K562 (cell line): ENCODE measurements around the gene MBD3. TPM values are rescaled to one million over a fixed set of nuclear protein-coding genes. Genes with fewer than 3 reads are reported as not detected.

Source experiments
- ATAC-seq: fragments of 200-7000 bp; cut with Tn5 transposase; 3 replicates; pipeline ENCODE4 v1.9.1; 2020; ENCODE audit warnings: moderate library complexity
- BruUV-seq: library from RNA; stranded (reverse); fragments of 400-500 nt; replicated peaks from 2 replicates; lab custom pipeline; 2021; lab: Mats Ljungman, UMichigan
- CTCF ChIA-PET: fragments of 300-600 bp; formaldehyde crosslinking; extraction: SDS; loops from one replicate; lab custom pipeline; 2021; ENCODE audit warnings: low intra/inter-chr PET ratio; lab: Yijun Ruan, JAX
- POLR2A ChIA-PET: fragments of 300-600, 350-650 bp; sonication (Branson Sonifier 250); formaldehyde crosslinking; extraction: SDS; loops from one replicate; lab custom pipeline; 2021; ENCODE audit warnings: antibody characterized with exemption, inconsistent platforms; lab: Yijun Ruan, JAX
- DNase-seq, 4 experiments: peaks; one replicate each; pipeline versions ENCODE4 v3.0.0 to v3.0.0-alpha.2; 2011 to 2018; ENCODE audit warnings: low spot score in 3 of 4, mixed read lengths in 3 of 4; ENCODE audit errors: extremely low read depth in 1 of 4
- FAIRE-seq: peaks from 2 replicates; lab custom pipeline; 2011; peaks lifted over from hg19 to GRCh38; lab: Jason Lieb, UNC
- H2AFZ ChIP-seq: 2 replicates; pipeline ENCODE4 v1.6.0; 2011; ENCODE audit warnings: low read depth, low read length, control low read depth, inconsistent platforms
- H3K27ac ChIP-seq: fragments of 200-600 bp; 3 replicates; pipeline ENCODE4 v1.8.0; 2011; ENCODE audit warnings: low read depth, mild to moderate bottlenecking, control low read depth, inconsistent platforms, low read length, moderate library complexity, mixed read lengths; ENCODE audit errors: extremely low read depth
- H3K27me3 ChIP-seq, 2 experiments: fragments of 300-600 bp in 1 of 2; 2 replicates in 1 of 2; 3 replicates in 1 of 2; pipeline versions ENCODE4 v1.6.0 to v1.8.0; 2011; ENCODE audit warnings: inconsistent platforms in 2 of 2, low read length in 2 of 2, mild to moderate bottlenecking in 1 of 2, mixed read lengths in 1 of 2, moderate library complexity in 1 of 2; ENCODE audit not compliant: control insufficient read depth in 2 of 2, insufficient read depth in 2 of 2
- H3K36me3 ChIP-seq: fragments of 300-600 bp; 3 replicates; pipeline ENCODE4 v1.8.0; 2011; ENCODE audit warnings: mild to moderate bottlenecking, low read length, inconsistent platforms; ENCODE audit not compliant: control insufficient read depth, insufficient read depth
- H3K4me1 ChIP-seq, 2 experiments: fragments of 200-600 bp in 1 of 2; replicated peaks in 1 of 2; 2 replicates in 1 of 2; 3 replicates in 1 of 2; pipeline versions ENCODE4 v1.5.1 to v1.8.0; 2011; ENCODE audit warnings: inconsistent platforms in 2 of 2, low read length in 2 of 2, mild to moderate bottlenecking in 1 of 2, mixed read lengths in 1 of 2, moderate library complexity in 1 of 2; ENCODE audit not compliant: control insufficient read depth in 2 of 2, insufficient read depth in 2 of 2
- H3K4me2 ChIP-seq: 2 replicates; pipeline ENCODE4 v1.6.1; 2011; ENCODE audit warnings: low read length, control low read depth, inconsistent platforms, mixed read lengths; ENCODE audit not compliant: insufficient read depth
- H3K4me3 ChIP-seq: fragments of 200-600 bp; sonication (generic), shearing (Covaris generic); 2 replicates; pipeline ENCODE4 v1.5.1; 2016; ENCODE audit warnings: control low read depth, inconsistent platforms
- H3K79me2 ChIP-seq: fragments of 200-600 bp; 3 replicates; pipeline ENCODE4 v1.8.0; 2011; ENCODE audit warnings: low read length, inconsistent platforms; ENCODE audit not compliant: control insufficient read depth, insufficient read depth
- H3K9ac ChIP-seq, 2 experiments: 2 replicates each; pipeline versions ENCODE4 v1.6.0 to v1.6.1; 2011; ENCODE audit warnings: low read depth in 2 of 2, low read length in 2 of 2, control low read depth in 1 of 2, inconsistent platforms in 1 of 2, mild to moderate bottlenecking in 1 of 2, mixed read lengths in 1 of 2; ENCODE audit not compliant: insufficient read depth in 1 of 2
- H3K9me1 ChIP-seq: one replicate; pipeline ENCODE4 v1.6.0; 2011; ENCODE audit warnings: inconsistent platforms, mild to moderate bottlenecking, low read length, moderate library complexity; ENCODE audit not compliant: control insufficient read depth, insufficient read depth
- H3K9me3 ChIP-seq: replicated peaks from 2 replicates; pipeline ENCODE4 v1.5.1; 2011; ENCODE audit warnings: low read depth, low read length, inconsistent platforms; ENCODE audit not compliant: control insufficient read depth, insufficient read depth
- H4K20me1 ChIP-seq: replicated peaks from 2 replicates; pipeline ENCODE4 v1.6.1; 2011; ENCODE audit warnings: low read length, inconsistent platforms, mixed read lengths; ENCODE audit not compliant: control insufficient read depth, insufficient read depth
- BCL6 ChIP-seq: fragments of 250-450 bp; sonication (Bioruptor Pico); IDR thresholded peaks from 2 replicates; pipeline ENCODE4 v1.4.0; 2020
- CAMTA2 ChIP-seq: fragments of 250-450 bp; sonication (Bioruptor Pico); conservative IDR thresholded peaks from 2 replicates; pipeline ENCODE4 v1.5.1; 2022
- CBX3 ChIP-seq, 2 experiments: IDR thresholded peaks; 1 replicate in 1 of 2; 2 replicates in 1 of 2; pipeline ENCODE4 v1.6.1; 2012; ENCODE audit warnings: inconsistent platforms in 2 of 2, low read length in 2 of 2, borderline replicate concordance in 1 of 2, control low read depth in 1 of 2
- CHD4 ChIP-seq: fragments of 200-600 bp; sonication (generic); IDR thresholded peaks from 3 replicates; pipeline ENCODE4 v1.6.1; 2012; ENCODE audit warnings: low read depth, mild to moderate bottlenecking, mixed read lengths, low read length, inconsistent platforms; ENCODE audit not compliant: insufficient read depth, insufficient replicate concordance, poor library complexity, severe bottlenecking
- ETV1 ChIP-seq: fragments of 450-650 bp; conservative IDR thresholded peaks from 2 replicates; pipeline ENCODE4 v1.6.1; 2016; ENCODE audit warnings: missing genetic modification characterization, control low read depth, low read depth, missing compliant biosample characterization
- POLR2G ChIP-seq: fragments of 200-400 bp; formaldehyde crosslinking; IDR thresholded peaks from 2 replicates; pipeline ENCODE4 v1.6.1; 2017; ENCODE audit warnings: low read depth, mild to moderate bottlenecking, antibody characterized with exemption, low read length, moderate library complexity
- SNRNP70 ChIP-seq: fragments of 200-400 bp; formaldehyde crosslinking; optimal IDR thresholded peaks from 2 replicates; pipeline ENCODE3; 2017; ENCODE audit warnings: low read depth, low read length
- TCF3 ChIP-seq: sonication (generic); formaldehyde crosslinking; IDR thresholded peaks from 2 replicates; pipeline ENCODE4 v1.4.0; 2020; ENCODE audit warnings: mild to moderate bottlenecking, missing genetic modification reagents
- ZFX ChIP-seq: sonication (generic); formaldehyde crosslinking; IDR thresholded peaks from 2 replicates; pipeline ENCODE4 v1.8.0; 2022; ENCODE audit warnings: mild to moderate bottlenecking, missing genetic modification reagents, moderate library complexity
- ZNF41 ChIP-seq: fragments of 250-450 bp; sonication (Bioruptor Pico); conservative IDR thresholded peaks from 2 replicates; pipeline ENCODE4 v1.4.0; 2020; ENCODE audit warnings: mild to moderate bottlenecking
- WGBS: fragments of 100-300 bp; shearing (Covaris generic); methylation state at CpG from one replicate; pipeline ENCODE4 v1.1.6; 2016; ENCODE audit warnings: low coverage, mixed read lengths; ENCODE audit not compliant: insufficient coverage; ENCODE audit errors: missing lambda C conversion rate; 5-methylcytosine and 5-hydroxymethylcytosine counted together
- in situ Hi-C: fragments of 300-500 bp; cut with MboI; formaldehyde crosslinking; loops from 4 replicates; pipeline ENCODE4 v1.15.0; 2018; ENCODE audit warnings: inconsistent platforms, mixed read lengths
- intact Hi-C: fragments of 100-400 bp; cut with micrococcal nuclease; formaldehyde crosslinking; loops from 2 replicates; pipeline ENCODE4 v1.14.2; 2022
- polyA plus RNA-seq, 8 experiments: library from polyadenylated mRNA; depleted of rRNA in 4 of 8; stranded (reverse) in 5 of 8; unstranded in 3 of 8; fragments of >200 nt; fragmentation: Nextera tagmentation in 2 of 8; fragmentation: Illumina TruSeq in 1 of 8; extraction: Ambion mirVana in 2 of 8; extraction: Trizol in 1 of 8; gene quantifications; 2 replicates each; pipeline versions ENCODE4 v1.2.1 to v1.2.3, GENCODE V29; 2011 to 2014; ENCODE audit warnings: inconsistent platforms in 1 of 8, missing spikeins in 1 of 8
- total RNA-seq, 7 experiments: library from RNA; depleted of rRNA in 6 of 7; stranded (reverse); fragments of >200 nt in 6 of 7; fragmentation: Illumina TruSeq in 2 of 7; extraction: Trizol in 2 of 7; gene quantifications; 2 replicates each; pipeline versions ENCODE4 v1.2.1 to v1.2.3, GENCODE V29; 2011 to 2021; ENCODE audit warnings: low replicate concordance in 1 of 7
- TF ChIP-seq, protein P1 (sequence below): sonication (generic); formaldehyde crosslinking; IDR thresholded peaks from 2 replicates; pipeline ENCODE4 v1.8.0; 2022; ENCODE audit warnings: mild to moderate bottlenecking, missing genetic modification reagents, borderline replicate concordance
- TF ChIP-seq, protein P2 (sequence below), 2 experiments: fragments of 450-650 bp; conservative IDR thresholded peaks; 2 replicates each; pipeline ENCODE4 v1.6.1; 2017; ENCODE audit warnings: mild to moderate bottlenecking in 2 of 2, moderate library complexity in 2 of 2
- TF ChIP-seq, protein P3 (sequence below): fragments of 250-450 bp; sonication (Bioruptor Pico); IDR thresholded peaks from 2 replicates; pipeline ENCODE4 v1.8.0; 2022; ENCODE audit warnings: inconsistent platforms
- TF ChIP-seq, protein P4 (sequence below): fragments of 250-450 bp; sonication (Bioruptor Pico); IDR thresholded peaks from 2 replicates; pipeline ENCODE4 v1.8.0; 2022; ENCODE audit warnings: inconsistent platforms, mild to moderate bottlenecking, moderate library complexity, borderline replicate concordance

Gene MBD3
- total and polyA plus RNA-seq, 9 of the 15 experiments (the other 6 are each of a cell fraction or from before 2014, with no cell fraction given): 0.24 to 137 (median 30.9) TPM

DNA sequence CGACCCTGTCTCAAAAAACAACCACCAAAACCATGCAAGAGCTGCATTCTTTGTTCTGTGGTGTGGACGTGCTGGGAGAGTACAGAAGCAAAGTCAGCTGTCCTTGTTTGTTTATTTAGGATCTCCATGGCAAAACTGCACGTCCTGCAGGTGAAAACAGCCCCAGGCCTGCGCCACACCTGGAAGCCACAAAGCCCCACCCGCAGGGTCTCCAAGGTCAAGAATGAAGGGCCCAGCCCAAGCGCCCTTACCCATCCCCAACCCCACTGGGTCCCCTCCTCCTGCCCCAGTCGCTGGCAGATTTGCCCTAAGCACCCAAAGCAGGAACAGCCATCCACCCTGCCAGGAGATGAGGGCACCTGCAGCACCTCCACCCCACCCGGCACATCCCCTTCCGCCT lies 10.5 kb downstream of the MBD3 start (continued):
- TF ChIP-seq CBX3 (IDR thresholded peaks at IDR 0.05; ENCODE audit: borderline replicate concordance in 1 of 2, low read length in 2 of 2): no peak
- no peak for TF ChIP-seq CAMTA2
- TF ChIP-seq ZFX: no peak
- TF ChIP-seq, protein P1, sequence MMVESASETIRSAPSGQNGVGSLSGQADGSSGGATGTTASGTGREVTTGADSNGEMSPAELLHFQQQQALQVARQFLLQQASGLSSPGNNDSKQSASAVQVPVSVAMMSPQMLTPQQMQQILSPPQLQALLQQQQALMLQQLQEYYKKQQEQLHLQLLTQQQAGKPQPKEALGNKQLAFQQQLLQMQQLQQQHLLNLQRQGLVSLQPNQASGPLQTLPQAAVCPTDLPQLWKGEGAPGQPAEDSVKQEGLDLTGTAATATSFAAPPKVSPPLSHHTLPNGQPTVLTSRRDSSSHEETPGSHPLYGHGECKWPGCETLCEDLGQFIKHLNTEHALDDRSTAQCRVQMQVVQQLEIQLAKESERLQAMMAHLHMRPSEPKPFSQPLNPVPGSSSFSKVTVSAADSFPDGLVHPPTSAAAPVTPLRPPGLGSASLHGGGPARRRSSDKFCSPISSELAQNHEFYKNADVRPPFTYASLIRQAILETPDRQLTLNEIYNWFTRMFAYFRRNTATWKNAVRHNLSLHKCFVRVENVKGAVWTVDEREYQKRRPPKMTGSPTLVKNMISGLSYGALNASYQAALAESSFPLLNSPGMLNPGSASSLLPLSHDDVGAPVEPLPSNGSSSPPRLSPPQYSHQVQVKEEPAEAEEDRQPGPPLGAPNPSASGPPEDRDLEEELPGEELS (CRISPR knock-in tag): no peak
- no peak for TF ChIP-seq TCF3
- TF ChIP-seq, protein P2, sequence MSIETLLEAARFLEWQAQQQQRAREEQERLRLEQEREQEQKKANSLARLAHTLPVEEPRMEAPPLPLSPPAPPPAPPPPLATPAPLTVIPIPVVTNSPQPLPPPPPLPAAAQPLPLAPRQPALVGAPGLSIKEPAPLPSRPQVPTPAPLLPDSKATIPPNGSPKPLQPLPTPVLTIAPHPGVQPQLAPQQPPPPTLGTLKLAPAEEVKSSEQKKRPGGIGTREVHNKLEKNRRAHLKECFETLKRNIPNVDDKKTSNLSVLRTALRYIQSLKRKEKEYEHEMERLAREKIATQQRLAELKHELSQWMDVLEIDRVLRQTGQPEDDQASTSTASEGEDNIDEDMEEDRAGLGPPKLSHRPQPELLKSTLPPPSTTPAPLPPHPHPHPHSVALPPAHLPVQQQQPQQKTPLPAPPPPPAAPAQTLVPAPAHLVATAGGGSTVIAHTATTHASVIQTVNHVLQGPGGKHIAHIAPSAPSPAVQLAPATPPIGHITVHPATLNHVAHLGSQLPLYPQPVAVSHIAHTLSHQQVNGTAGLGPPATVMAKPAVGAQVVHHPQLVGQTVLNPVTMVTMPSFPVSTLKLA (conservative IDR thresholded peaks at IDR 0.05): no peak

DNA sequence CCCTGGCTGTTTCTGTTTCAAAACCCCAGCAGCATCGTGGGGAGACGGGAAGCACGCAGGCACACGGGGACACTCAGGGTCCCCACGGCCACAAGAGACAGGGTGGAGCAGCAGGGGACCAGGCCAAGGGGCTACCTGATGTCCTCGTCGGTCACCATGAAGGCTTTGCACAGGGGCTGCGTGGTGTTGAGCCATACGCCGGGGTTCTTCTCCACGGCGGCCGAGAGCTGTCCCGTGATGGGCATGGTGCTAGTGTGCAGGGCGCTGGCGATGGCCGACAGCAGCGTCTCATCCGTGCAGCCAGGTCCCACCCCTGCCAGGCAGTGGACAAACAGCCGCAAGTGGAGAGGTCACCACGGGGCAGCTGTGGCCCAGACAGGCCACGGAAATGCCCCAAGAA lies 11.7 kb downstream of the MBD3 start:
- Histone ChIP-seq H3K4me2 (no peak overlapping the region), H3K9me1 (no peaks in the 10 kb centered on the region), H3K4me1 (peaks cover 0 to 29% of the 10 kb centered on the region in 2 experiments; a peak in 2 of 5 replicates), H3K27me3 (no peaks in the 10 kb centered on the region), H3K27ac (no peak overlapping the region), H3K4me3 (no peak overlapping the region), H3K79me2 (peaks cover 13% of the 10 kb centered on the region), H2AFZ (no peak overlapping the region), H3K36me3 (peaks cover 91% of the 10 kb centered on the region; the same call in 2 of the 3 replicates), H4K20me1 (no peaks in the 10 kb centered on the region), H3K9ac (0 out of 4 replicates have a peak overlapping the region, but pooled peaks of 1 of the 2 experiments have one; percentile 17), H3K9me3 (no peaks in the 10 kb centered on the region)
- ChIA-PET CTCF (no interaction called here), POLR2A (interaction anchor here (1.1 kb wide), 1 partner anchor 9 kb away, joined by 3 read pairs; no protein-coding TSS in a partner anchor)
- ATAC-seq: no peak
- intact Hi-C loops: no loop called here
- FAIRE-seq: no peak
- WGBS: 95% methylated on average over 22 of the region's 22 CpGs
- no peak for DNase-seq
- in situ Hi-C loops: no loop called here
- BruUV-seq: no TSS peak
- TF ChIP-seq, protein P3, sequence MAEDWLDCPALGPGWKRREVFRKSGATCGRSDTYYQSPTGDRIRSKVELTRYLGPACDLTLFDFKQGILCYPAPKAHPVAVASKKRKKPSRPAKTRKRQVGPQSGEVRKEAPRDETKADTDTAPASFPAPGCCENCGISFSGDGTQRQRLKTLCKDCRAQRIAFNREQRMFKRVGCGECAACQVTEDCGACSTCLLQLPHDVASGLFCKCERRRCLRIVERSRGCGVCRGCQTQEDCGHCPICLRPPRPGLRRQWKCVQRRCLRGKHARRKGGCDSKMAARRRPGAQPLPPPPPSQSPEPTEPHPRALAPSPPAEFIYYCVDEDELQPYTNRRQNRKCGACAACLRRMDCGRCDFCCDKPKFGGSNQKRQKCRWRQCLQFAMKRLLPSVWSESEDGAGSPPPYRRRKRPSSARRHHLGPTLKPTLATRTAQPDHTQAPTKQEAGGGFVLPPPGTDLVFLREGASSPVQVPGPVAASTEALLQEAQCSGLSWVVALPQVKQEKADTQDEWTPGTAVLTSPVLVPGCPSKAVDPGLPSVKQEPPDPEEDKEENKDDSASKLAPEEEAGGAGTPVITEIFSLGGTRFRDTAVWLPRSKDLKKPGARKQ: no peak
- TF ChIP-seq POLR2G (no peak), BCL6 (CRISPR knock-in tag) (no peak), ETV1 (tag) (no peak), SNRNP70 (no peak), CHD4 (no peak), ZNF41 (CRISPR knock-in tag) (no peak)
- TF ChIP-seq, protein P4, sequence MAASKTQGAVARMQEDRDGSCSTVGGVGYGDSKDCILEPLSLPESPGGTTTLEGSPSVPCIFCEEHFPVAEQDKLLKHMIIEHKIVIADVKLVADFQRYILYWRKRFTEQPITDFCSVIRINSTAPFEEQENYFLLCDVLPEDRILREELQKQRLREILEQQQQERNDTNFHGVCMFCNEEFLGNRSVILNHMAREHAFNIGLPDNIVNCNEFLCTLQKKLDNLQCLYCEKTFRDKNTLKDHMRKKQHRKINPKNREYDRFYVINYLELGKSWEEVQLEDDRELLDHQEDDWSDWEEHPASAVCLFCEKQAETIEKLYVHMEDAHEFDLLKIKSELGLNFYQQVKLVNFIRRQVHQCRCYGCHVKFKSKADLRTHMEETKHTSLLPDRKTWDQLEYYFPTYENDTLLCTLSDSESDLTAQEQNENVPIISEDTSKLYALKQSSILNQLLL: no peak
